Panc1 (cell line): ENCODE results near the gene IGIP.

ENCODE experiments used
- CTCF ChIP-seq: fragments of 450-650 bp; IDR thresholded peaks from 2 replicates; pipeline ENCODE4 v1.5.1; 2017; ENCODE audit warnings: mild to moderate bottlenecking
- POLR2AphosphoS5 ChIP-seq: IDR thresholded peaks from 2 replicates; pipeline ENCODE4 v1.6.1; 2012; ENCODE audit warnings: mild to moderate bottlenecking, low read depth, low read length, moderate library complexity
- REST ChIP-seq, 2 experiments: IDR thresholded peaks; 2 replicates each; pipeline ENCODE4 v1.6.1; 2011 to 2012; ENCODE audit warnings: low read depth in 2 of 2, control low read depth in 1 of 2, low read length in 1 of 2, mild to moderate bottlenecking in 1 of 2, moderate library complexity in 1 of 2; ENCODE audit not compliant: insufficient read depth in 1 of 2

GRCh38 chr5:140101179-140101578, 24.6 kb upstream of the IGIP start:
- no peak for TF ChIP-seq CTCF
- TF ChIP-seq POLR2AphosphoS5: no peak
- TF ChIP-seq REST (IDR thresholded peaks at IDR 0.05; ENCODE audit: insufficient read depth in 1 of 2, low read depth in 2 of 2, low read length in 1 of 2): no peak
